ENCODE results near the gene SAMD10. TPM values are rescaled to one million over a fixed set of nuclear protein-coding genes. Genes with fewer than 3 reads are reported as not detected.

SAMD10 gene
- total and polyA plus RNA-seq, 4 donors: 0.74 to 3.4 (median 2.1) TPM

GRCh38 chr20:63947638-63948456 lies 31.6 kb downstream of the SAMD10 start:
- no peak overlapping the region for H3K9ac ChIP-seq (ENCODE audit: low read depth in 1 of 2, low read length in 2 of 2)

GRCh38 chr20:63946986-63947637 lies 32.3 kb downstream of the SAMD10 start:
- no peaks in the 10 kb centered on the region for H3K27me3 ChIP-seq (ENCODE audit: control insufficient read depth in 4 of 4, insufficient read depth in 4 of 4, low read length in 3 of 4)
- no peaks in the 10 kb centered on the region for H3K9me3 ChIP-seq (ENCODE audit: control insufficient read depth in 4 of 4, low read length in 3 of 4)
- no peak overlapping the region for H3K27ac ChIP-seq (ENCODE audit: low read depth in 1 of 2, low read length in 2 of 2)
- H3K4me1 ChIP-seq (ENCODE audit: control insufficient read depth in 4 of 4, insufficient read depth in 4 of 4, low read length in 3 of 4): peaks cover 13 to 49% (median 43%) of the 10 kb centered on the region in 4 donors
- no peak overlapping the region for H3K9ac ChIP-seq (ENCODE audit: low read depth in 1 of 2, low read length in 2 of 2)
- H3K4me3 ChIP-seq (ENCODE audit: low read depth in 1 of 3, low read length in 3 of 3): no peak overlapping the region
- WGBS: 86% methylated on average over 15 of the region's 15 CpGs
- H3K36me3 ChIP-seq (ENCODE audit: control insufficient read depth in 4 of 4, insufficient read depth in 3 of 4, low read depth in 1 of 4, low read length in 3 of 4): peaks cover 9 to 33% (median 13%) of the 10 kb centered on the region in 4 donors
- DNase-seq (ENCODE audit: low spot score): no peak
- TF ChIP-seq TAF1 (conservative IDR thresholded peaks at IDR 0.05): no peak
- no peak for TF ChIP-seq FOXA2 (IDR thresholded peaks at IDR 0.05)
- no peak for TF ChIP-seq CTCF (IDR thresholded peaks at IDR 0.05; ENCODE audit: low read depth, low read length, missing input control)
- no peak for TF ChIP-seq HNF4A (conservative IDR thresholded peaks at IDR 0.05)
- TF ChIP-seq JUND (IDR thresholded peaks at IDR 0.05): no peak

More at GRCh38 chr20:63947638-63948456, 31.6 kb downstream of the SAMD10 start:
- H3K4me1 ChIP-seq (ENCODE audit: control insufficient read depth in 4 of 4, insufficient read depth in 4 of 4, low read length in 3 of 4): peaks cover 13 to 54% (median 46%) of the 10 kb centered on the region in 4 donors
- H3K27me3 ChIP-seq (ENCODE audit: control insufficient read depth in 4 of 4, insufficient read depth in 4 of 4, low read length in 3 of 4): no peaks in the 10 kb centered on the region
- H3K36me3 ChIP-seq (ENCODE audit: control insufficient read depth in 4 of 4, insufficient read depth in 3 of 4, low read depth in 1 of 4, low read length in 3 of 4): peaks cover 9 to 28% (median 12%) of the 10 kb centered on the region in 4 donors
- DNase-seq (ENCODE audit: low spot score): no peak
- H3K27ac ChIP-seq (ENCODE audit: low read depth in 1 of 2, low read length in 2 of 2): peak overlapping the region in 1 of 2 donors; percentile 96
- no peak overlapping the region for H3K4me3 ChIP-seq (ENCODE audit: low read depth in 1 of 3, low read length in 3 of 3)
- TF ChIP-seq FOXA2 (IDR thresholded peaks at IDR 0.05) (no peak), TAF1 (conservative IDR thresholded peaks at IDR 0.05) (no peak), JUND (IDR thresholded peaks at IDR 0.05) (no peak), HNF4A (conservative IDR thresholded peaks at IDR 0.05) (no peak), FOXA1 (IDR thresholded peaks at IDR 0.05) (no peak), EGR1 (IDR thresholded peaks at IDR 0.05; ENCODE audit: low read depth in 2 of 2) (no peak)
- no peaks in the 10 kb centered on the region for H3K9me3 ChIP-seq (ENCODE audit: control insufficient read depth in 4 of 4, low read length in 3 of 4)
- WGBS: 65% methylated on average over 27 of the region's 27 CpGs

- H3K4me1 ChIP-seq (ENCODE audit: control insufficient read depth in 4 of 4, insufficient read depth in 4 of 4, low read length in 3 of 4): peaks cover 13 to 40% (median 36%) of the 10 kb centered on the region in 4 donors
- DNase-seq (ENCODE audit: low spot score): no peak
- H3K27me3 ChIP-seq (ENCODE audit: control insufficient read depth in 4 of 4, insufficient read depth in 4 of 4, low read length in 3 of 4): no peaks in the 10 kb centered on the region
Observed at GRCh38 chr20:63945921-63946920, 33.2 kb downstream of the SAMD10 start.

More at GRCh38 chr20:63945921-63946920, 33.2 kb downstream of the SAMD10 start:
- Histone ChIP-seq H3K9ac (ENCODE audit: low read depth in 1 of 2, low read length in 2 of 2) (no peak overlapping the region), H3K36me3 (ENCODE audit: control insufficient read depth in 4 of 4, insufficient read depth in 3 of 4, low read depth in 1 of 4, low read length in 3 of 4) (peaks cover 9 to 34% (median 13%) of the 10 kb centered on the region in 4 donors), H3K9me3 (ENCODE audit: control insufficient read depth in 4 of 4, low read length in 3 of 4) (no peaks in the 10 kb centered on the region), H3K27ac (ENCODE audit: low read depth in 1 of 2, low read length in 2 of 2) (no peak overlapping the region), H3K4me3 (ENCODE audit: low read depth in 1 of 3, low read length in 3 of 3) (no peak overlapping the region)
- TF ChIP-seq NR2F2 (IDR thresholded peaks at IDR 0.05): no peak
- TF ChIP-seq YY1 (IDR thresholded peaks at IDR 0.05): no peak
- TF ChIP-seq FOXA1 (IDR thresholded peaks at IDR 0.05): no peak
- no peak for TF ChIP-seq RAD21 (IDR thresholded peaks at IDR 0.05)
- no peak for TF ChIP-seq JUND (IDR thresholded peaks at IDR 0.05)
- TF ChIP-seq FOXA2 (IDR thresholded peaks at IDR 0.05): no peak
- no peak for TF ChIP-seq MAX (IDR thresholded peaks at IDR 0.05)
- TF ChIP-seq RXRA (IDR thresholded peaks at IDR 0.05): no peak
- no peak for TF ChIP-seq HNF4G (IDR thresholded peaks at IDR 0.05)
- TF ChIP-seq ATF3 (IDR thresholded peaks at IDR 0.05): no peak
- TF ChIP-seq HNF4A (conservative IDR thresholded peaks at IDR 0.05): no peak
- TF ChIP-seq EGR1 (IDR thresholded peaks at IDR 0.05; ENCODE audit: low read depth in 2 of 2): no peak
- 95% methylated on average over 39 of the region's 39 CpGs for WGBS
